ENCODE results near the gene ZC3H10. TPM values are rescaled to one million over a fixed set of nuclear protein-coding genes. Genes with fewer than 3 reads are reported as not detected.

Gene ZC3H10
- polyA plus RNA-seq, 1 donor from 2014 or later = 6.7 TPM

- no peak overlapping the region for H3K4me2 ChIP-seq (ENCODE audit: low read length)
- no peaks in the 10 kb centered on the region for H3K9me3 ChIP-seq (ENCODE audit: low read length)
- TF ChIP-seq TAF1 (IDR thresholded peaks at IDR 0.05; ENCODE audit: low read depth) (no peak), SMC3 (conservative IDR thresholded peaks at IDR 0.05; ENCODE audit: poor library complexity) (no peak), RAD21 (conservative IDR thresholded peaks at IDR 0.05) (no peak), EZH2 (IDR thresholded peaks at IDR 0.05; ENCODE audit: borderline replicate concordance, insufficient read depth, low read length, poor library complexity, severe bottlenecking) (no peak), EP300 (conservative IDR thresholded peaks at IDR 0.05; ENCODE audit: poor library complexity, severe bottlenecking) (no peak), CTCF (IDR thresholded peaks at IDR 0.05; ENCODE audit: poor library complexity, severe bottlenecking) (no peak), MXI1 (conservative IDR thresholded peaks at IDR 0.05; ENCODE audit: poor library complexity, severe bottlenecking) (no peak)
- H3K36me3 ChIP-seq (ENCODE audit: insufficient read depth, low read length) = no peaks in the 10 kb centered on the region
- H3K27me3 ChIP-seq (ENCODE audit: insufficient read depth, low read depth, low read length) = peaks cover 43% of the 10 kb centered on the region
- no peak overlapping the region for H3K4me3 ChIP-seq (ENCODE audit: low read length)
- no peaks in the 10 kb centered on the region for H3K9me2 ChIP-seq (ENCODE audit: insufficient read depth, low read length)
- no peaks in the 10 kb centered on the region for H4K20me1 ChIP-seq (ENCODE audit: insufficient read depth)
- no peaks in the 10 kb centered on the region for H3F3A ChIP-seq (ENCODE audit: insufficient read depth, low read length, poor library complexity, severe bottlenecking)
- H3K27ac ChIP-seq (ENCODE audit: low read length) = no peak overlapping the region
- H3K9ac ChIP-seq (ENCODE audit: low read length) = no peak overlapping the region
- no peaks in the 10 kb centered on the region for H3K79me2 ChIP-seq (replicated peaks; ENCODE audit: insufficient read depth, low read length)
- no peak overlapping the region for H2AFZ ChIP-seq (ENCODE audit: low read depth, low read length)
Measured at GRCh38 chr12:56082382-56082781, 35.7 kb upstream of the ZC3H10 start.

- no peak overlapping the region for H3K4me2 ChIP-seq (ENCODE audit: low read length)
- H3K9me2 ChIP-seq (ENCODE audit: insufficient read depth, low read length) = no peaks in the 10 kb centered on the region
- H3K9me3 ChIP-seq (ENCODE audit: low read length) = no peaks in the 10 kb centered on the region
- no peaks in the 10 kb centered on the region for H3K79me2 ChIP-seq (replicated peaks; ENCODE audit: insufficient read depth, low read length)
- no peak overlapping the region for H3K27ac ChIP-seq (ENCODE audit: low read length)
- H3K9ac ChIP-seq (ENCODE audit: low read length) = no peak overlapping the region
- H3K27me3 ChIP-seq (ENCODE audit: insufficient read depth, low read depth, low read length) = peaks cover 43% of the 10 kb centered on the region
- H3F3A ChIP-seq (ENCODE audit: insufficient read depth, low read length, poor library complexity, severe bottlenecking) = no peaks in the 10 kb centered on the region
- TF ChIP-seq SMC3 (conservative IDR thresholded peaks at IDR 0.05; ENCODE audit: poor library complexity) = no peak
- no peak for TF ChIP-seq EZH2 (IDR thresholded peaks at IDR 0.05; ENCODE audit: borderline replicate concordance, insufficient read depth, low read length, poor library complexity, severe bottlenecking)
- no peak for TF ChIP-seq RAD21 (conservative IDR thresholded peaks at IDR 0.05)
- TF ChIP-seq EP300 (conservative IDR thresholded peaks at IDR 0.05; ENCODE audit: poor library complexity, severe bottlenecking) = no peak
- no peaks in the 10 kb centered on the region for H4K20me1 ChIP-seq (ENCODE audit: insufficient read depth)
- no peak overlapping the region for H2AFZ ChIP-seq (ENCODE audit: low read depth, low read length)
- H3K36me3 ChIP-seq (ENCODE audit: insufficient read depth, low read length) = no peaks in the 10 kb centered on the region
- H3K4me3 ChIP-seq (ENCODE audit: low read length) = no peak overlapping the region
Measured at GRCh38 chr12:56082967-56083366, 35.1 kb upstream of the ZC3H10 start.

DNA sequence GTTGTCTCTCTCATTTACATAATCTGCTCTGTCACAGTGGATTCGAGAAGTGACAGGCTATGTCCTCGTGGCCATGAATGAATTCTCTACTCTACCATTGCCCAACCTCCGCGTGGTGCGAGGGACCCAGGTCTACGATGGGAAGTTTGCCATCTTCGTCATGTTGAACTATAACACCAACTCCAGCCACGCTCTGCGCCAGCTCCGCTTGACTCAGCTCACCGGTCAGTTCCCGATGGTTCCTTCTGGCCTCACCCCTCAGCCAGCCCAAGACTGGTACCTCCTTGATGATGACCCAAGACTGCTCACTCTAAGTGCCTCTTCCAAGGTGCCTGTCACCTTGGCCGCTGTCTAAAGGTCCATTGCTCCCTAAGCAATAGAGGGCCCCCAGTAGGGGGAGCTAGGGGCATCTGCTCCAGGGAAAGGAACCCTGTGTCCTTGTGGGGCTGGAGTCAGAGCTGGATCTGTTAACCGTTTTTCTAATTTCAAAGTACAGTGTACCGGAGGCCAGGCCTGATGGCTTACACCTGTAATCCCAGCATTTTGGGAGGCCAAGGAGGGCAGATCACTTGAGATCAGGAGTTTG, 33.0 kb upstream of the ZC3H10 start:
- Histone ChIP-seq H3K9me3 (ENCODE audit: low read length) (no peaks in the 10 kb centered on the region), H3K27me3 (ENCODE audit: insufficient read depth, low read depth, low read length) (peaks cover 25% of the 10 kb centered on the region), H3K4me3 (ENCODE audit: low read length) (no peak overlapping the region), H3K4me2 (ENCODE audit: low read length) (no peak overlapping the region), H3F3A (ENCODE audit: insufficient read depth, low read length, poor library complexity, severe bottlenecking) (no peaks in the 10 kb centered on the region), H3K79me2 (replicated peaks; ENCODE audit: insufficient read depth, low read length) (no peaks in the 10 kb centered on the region), H3K27ac (ENCODE audit: low read length) (no peak overlapping the region), H3K9ac (ENCODE audit: low read length) (no peak overlapping the region), H2AFZ (ENCODE audit: low read depth, low read length) (no peak overlapping the region), H3K9me2 (ENCODE audit: insufficient read depth, low read length) (no peaks in the 10 kb centered on the region), H3K36me3 (ENCODE audit: insufficient read depth, low read length) (no peaks in the 10 kb centered on the region), H4K20me1 (ENCODE audit: insufficient read depth) (no peaks in the 10 kb centered on the region)
- TF ChIP-seq SMC3 (conservative IDR thresholded peaks at IDR 0.05; ENCODE audit: poor library complexity) (no peak), EP300 (conservative IDR thresholded peaks at IDR 0.05; ENCODE audit: poor library complexity, severe bottlenecking) (no peak), RAD21 (conservative IDR thresholded peaks at IDR 0.05) (no peak), CTCF (IDR thresholded peaks at IDR 0.05; ENCODE audit: poor library complexity, severe bottlenecking) (no peak), POLR2AphosphoS5 (IDR thresholded peaks at IDR 0.05) (no peak), TAF1 (IDR thresholded peaks at IDR 0.05; ENCODE audit: low read depth) (no peak), EZH2 (IDR thresholded peaks at IDR 0.05; ENCODE audit: borderline replicate concordance, insufficient read depth, low read length, poor library complexity, severe bottlenecking) (no peak), MXI1 (conservative IDR thresholded peaks at IDR 0.05; ENCODE audit: poor library complexity, severe bottlenecking) (no peak)
- TF ChIP-seq, protein P1, sequence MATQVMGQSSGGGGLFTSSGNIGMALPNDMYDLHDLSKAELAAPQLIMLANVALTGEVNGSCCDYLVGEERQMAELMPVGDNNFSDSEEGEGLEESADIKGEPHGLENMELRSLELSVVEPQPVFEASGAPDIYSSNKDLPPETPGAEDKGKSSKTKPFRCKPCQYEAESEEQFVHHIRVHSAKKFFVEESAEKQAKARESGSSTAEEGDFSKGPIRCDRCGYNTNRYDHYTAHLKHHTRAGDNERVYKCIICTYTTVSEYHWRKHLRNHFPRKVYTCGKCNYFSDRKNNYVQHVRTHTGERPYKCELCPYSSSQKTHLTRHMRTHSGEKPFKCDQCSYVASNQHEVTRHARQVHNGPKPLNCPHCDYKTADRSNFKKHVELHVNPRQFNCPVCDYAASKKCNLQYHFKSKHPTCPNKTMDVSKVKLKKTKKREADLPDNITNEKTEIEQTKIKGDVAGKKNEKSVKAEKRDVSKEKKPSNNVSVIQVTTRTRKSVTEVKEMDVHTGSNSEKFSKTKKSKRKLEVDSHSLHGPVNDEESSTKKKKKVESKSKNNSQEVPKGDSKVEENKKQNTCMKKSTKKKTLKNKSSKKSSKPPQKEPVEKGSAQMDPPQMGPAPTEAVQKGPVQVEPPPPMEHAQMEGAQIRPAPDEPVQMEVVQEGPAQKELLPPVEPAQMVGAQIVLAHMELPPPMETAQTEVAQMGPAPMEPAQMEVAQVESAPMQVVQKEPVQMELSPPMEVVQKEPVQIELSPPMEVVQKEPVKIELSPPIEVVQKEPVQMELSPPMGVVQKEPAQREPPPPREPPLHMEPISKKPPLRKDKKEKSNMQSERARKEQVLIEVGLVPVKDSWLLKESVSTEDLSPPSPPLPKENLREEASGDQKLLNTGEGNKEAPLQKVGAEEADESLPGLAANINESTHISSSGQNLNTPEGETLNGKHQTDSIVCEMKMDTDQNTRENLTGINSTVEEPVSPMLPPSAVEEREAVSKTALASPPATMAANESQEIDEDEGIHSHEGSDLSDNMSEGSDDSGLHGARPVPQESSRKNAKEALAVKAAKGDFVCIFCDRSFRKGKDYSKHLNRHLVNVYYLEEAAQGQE (IDR thresholded peaks at IDR 0.05; ENCODE audit: borderline replicate concordance) = no peak

Data from neural cell (in vitro differentiated cells).